Stimulated activated naive CD4-positive, alpha-beta T cell (primary cell): ENCODE results near the gene MGAT2.
A peak's percentile ranks its signal among the peaks of the same experiment; 100 is the strongest.

ENCODE experiments used
- DNase-seq, 6 experiments: peaks; one replicate each; lab custom pipeline; 2025; lab: John Stamatoyannopoulos, UW

MGAT2 gene

DNA sequence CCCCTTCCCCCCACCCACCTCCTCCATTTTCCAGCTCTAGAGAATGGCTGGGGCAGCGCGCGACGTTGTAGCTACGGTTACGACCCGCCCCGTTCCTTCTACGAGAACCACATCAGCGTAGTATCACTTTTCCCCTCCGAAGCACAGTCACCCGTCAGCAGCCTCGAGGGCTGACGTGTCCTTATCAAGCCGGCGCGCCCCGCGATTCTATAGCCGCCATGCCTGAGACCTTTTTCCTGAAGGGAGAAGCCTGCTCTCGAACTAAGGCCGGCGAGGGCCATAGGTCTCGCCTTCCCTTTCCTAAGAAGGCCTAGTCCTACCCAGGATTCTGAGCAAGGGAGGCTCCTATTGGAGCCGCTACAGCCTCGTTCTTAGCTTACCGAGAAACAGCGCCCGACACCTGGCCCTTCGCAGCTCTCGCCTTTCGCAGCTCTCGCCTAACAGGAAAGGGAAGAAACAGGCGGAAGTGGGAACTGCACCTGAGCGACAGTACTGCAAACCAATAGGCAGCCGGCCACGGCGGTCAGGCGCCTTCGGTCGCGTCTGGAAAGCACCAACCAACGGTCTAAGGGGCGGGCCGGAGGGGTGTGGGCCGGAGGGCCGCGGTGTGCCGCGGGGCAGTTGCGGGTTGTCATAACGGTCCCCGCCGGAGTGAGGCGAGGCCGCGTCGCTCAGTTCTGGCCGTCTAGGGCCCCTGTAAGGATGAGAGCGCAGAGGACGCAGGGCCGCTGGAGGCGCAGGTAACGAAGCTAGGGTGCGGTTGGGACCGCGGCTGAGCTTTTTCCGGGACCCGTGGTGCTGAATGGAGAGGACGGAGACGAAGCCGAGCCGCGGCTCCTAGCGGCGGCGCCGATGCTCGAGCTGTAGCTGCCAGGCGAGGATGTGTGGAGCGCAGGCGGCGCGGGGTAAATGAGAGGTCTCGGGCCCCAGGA is at the start of gene MGAT2, which contains the start of gene RPL36AL:
Gene MGAT2, plus strand, starts transcription at position 618 of the 932 bp plus-strand sequence. CDS start 470 bp downstream, outside the sequence.
Gene RPL36AL, minus strand, starts transcription at position 445 of the 932 bp plus-strand sequence. CDS start 1,522 bp downstream, outside the sequence.
- DNase-seq, result peak; percentile 87 to 96 (median 92)

DNA sequence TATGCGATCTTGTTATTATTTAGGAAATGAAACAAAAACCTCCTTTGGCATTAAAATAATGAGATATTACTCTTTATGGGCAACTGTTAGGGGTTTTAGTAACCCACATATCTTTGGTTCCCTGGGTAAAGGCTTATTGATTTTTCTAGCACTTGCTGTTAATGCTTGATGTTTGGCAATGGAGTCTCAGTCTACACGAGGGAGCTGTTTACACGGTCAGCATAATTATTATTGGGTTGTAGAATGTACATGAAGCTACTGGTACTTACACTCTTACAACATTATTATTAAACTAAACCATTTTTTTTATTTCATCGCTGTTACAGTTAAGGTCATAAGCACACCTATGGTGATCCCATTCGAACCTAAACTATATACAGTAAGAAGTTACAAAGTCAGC is 46.6 kb upstream of the MGAT2 start:
- no peak for DNase-seq

- no peak for DNase-seq
Observed at GRCh38 chr14:49578141-49578540, 42.5 kb upstream of the MGAT2 start.

DNA sequence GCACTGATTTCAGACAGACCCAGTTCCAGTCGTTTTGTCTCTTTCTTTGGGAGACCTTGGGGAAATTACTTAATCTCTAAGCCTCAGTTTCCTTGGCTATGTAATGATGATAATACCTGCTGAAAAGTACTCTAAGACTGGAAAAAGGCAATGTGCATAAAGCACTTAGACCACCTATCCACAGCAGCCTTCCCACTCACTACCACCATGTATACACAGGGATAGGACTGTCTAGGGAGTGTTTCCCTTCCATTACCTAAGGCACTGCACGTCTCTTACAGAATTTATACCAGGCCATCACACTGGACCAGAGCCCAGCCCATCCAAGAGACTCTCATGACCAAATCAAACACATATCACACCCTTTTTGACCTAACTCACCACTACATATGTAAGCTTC is 40.8 kb upstream of the MGAT2 start:
- DNase-seq, result no peak

GRCh38 chr14:49581209-49582112 is 39.1 kb upstream of the MGAT2 start:
- DNase-seq, result peak in 1 of 6 experiments; percentile 25

GRCh38 chr14:49582113-49582977 is 38.3 kb upstream of the MGAT2 start:
- DNase-seq, result peak in 1 of 6 experiments; percentile 27

- no peak for DNase-seq
Observed at GRCh38 chr14:49583629-49584028, 37.0 kb upstream of the MGAT2 start.

GRCh38 chr14:49584058-49584457 is 36.5 kb upstream of the MGAT2 start:
- no peak for DNase-seq

- DNase-seq, result peak in 1 of 6 experiments; percentile 6
Observed at GRCh38 chr14:49584981-49585640, 35.5 kb upstream of the MGAT2 start.

- peak; percentile 97 to 99 (median 98) for DNase-seq
Observed at GRCh38 chr14:49585803-49586672, 34.6 kb upstream of the MGAT2 start, which contains the start of gene RPS29. TSS of gene RPS29 (minus strand) at chr14:49586380. CDS start at chr14:49586346, 34 bp downstream.

DNA sequence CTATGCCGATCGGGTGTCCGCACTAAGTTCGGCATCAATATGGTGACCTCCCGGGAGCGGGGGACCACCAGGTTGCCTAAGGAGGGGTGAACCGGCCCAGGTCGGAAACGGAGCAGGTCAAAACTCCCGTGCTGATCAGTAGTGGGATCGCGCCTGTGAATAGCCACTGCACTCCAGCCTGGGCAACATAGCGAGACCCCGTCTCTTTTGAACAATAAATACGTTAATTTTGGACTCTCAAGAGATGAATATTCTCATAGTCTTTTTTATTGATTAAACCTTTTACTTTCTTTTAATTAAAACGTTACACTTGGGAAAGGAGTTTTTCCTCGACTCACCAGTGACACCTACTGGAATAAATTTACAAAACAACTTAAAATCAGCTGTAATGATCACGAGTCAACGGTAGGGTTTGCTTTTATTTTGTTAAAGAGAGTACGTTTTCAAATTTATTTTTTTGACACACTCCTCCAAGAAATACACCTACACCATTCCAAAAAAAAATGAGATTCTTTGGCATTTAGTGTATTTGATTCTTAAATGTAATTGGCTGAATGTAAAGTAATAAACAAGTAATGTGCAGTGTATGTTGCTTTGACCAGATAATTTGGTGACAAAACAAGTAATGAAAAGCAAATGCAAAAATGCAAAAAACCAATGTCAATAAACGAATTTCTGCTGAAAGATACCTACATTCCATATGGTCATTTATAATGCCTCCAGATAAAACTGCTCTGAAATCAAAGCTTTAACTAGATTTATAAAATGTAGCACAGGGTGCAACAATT is 33.7 kb upstream of the MGAT2 start:
- peak in 3 of 6 experiments; percentile 50 to 92 (median 88) for DNase-seq

GRCh38 chr14:49589387-49589786 is 31.2 kb upstream of the MGAT2 start:
- DNase-seq, result no peak

GRCh38 chr14:49593016-49593415 is 27.6 kb upstream of the MGAT2 start:
- no peak for DNase-seq

DNA sequence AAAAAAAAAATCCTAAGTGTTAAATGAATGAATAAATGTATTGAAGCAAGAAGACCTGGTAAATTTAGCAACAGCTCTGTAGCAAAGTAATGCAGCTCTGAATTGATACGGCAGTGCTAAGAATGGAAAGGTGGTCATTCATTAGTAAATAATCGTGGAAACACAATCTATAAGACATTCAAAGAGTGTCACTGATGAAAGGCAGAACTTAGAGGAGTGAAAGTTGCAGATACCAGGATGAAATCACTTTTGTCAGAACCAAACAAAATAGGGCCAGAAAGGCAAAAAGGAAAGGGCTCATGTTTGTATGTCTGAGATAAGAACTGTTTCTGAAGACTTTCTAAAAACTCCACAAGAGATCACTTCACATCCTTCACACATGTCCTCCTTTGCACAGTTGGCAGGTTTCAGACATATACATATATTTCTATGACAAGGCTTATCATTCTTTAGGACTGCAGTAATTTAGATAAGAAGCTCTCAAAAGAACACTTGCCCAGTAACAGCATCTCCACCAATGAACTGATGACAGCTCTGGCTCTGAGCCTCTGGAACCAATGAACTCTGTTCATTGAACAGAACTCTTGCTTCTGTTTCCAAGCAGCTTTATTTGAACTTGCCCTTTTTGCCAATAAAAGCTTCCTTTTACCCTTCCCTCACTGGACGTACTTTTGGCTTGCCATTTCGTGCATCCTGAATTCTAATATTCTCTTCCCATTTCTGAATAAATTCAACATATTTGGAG is 26.1 kb upstream of the MGAT2 start:
- DNase-seq, result no peak

- peak in 1 of 6 experiments; percentile 34 for DNase-seq
Observed at GRCh38 chr14:49598189-49598484, 22.5 kb upstream of the MGAT2 start.

GRCh38 chr14:49598485-49599300 is 21.9 kb upstream of the MGAT2 start, which contains the start of gene LRR1:
TSS of gene LRR1 (plus strand) at chr14:49598940. CDS start at chr14:49599021, 81 bp downstream.
- peak; percentile 67 to 93 (median 80) for DNase-seq

- no peak for DNase-seq
Observed at GRCh38 chr14:49607583-49607982, 13.0 kb upstream of the MGAT2 start.
